WTC11 (cell line): Measurements from ENCODE around the gene INHA.

ENCODE experiments used
- ATF6 ChIP-seq: sonication (generic); formaldehyde crosslinking; IDR thresholded peaks from 2 replicates; pipeline ENCODE4 v1.8.1; 2023; ENCODE audit warnings: mild to moderate bottlenecking, missing genetic modification reagents
- CREB1 ChIP-seq: sonication (generic); formaldehyde crosslinking; IDR thresholded peaks from 2 replicates; pipeline ENCODE4 v1.8.0; 2023; ENCODE audit warnings: mild to moderate bottlenecking, missing genetic modification reagents
- CTCF ChIP-seq: fragments of 200-600 bp; IDR thresholded peaks from 2 replicates; pipeline ENCODE4 v1.8.0; 2022; ENCODE audit warnings: antibody characterized with exemption
- E2F1 ChIP-seq: sonication (generic); formaldehyde crosslinking; IDR thresholded peaks from 2 replicates; pipeline ENCODE4 v1.8.0; 2022; ENCODE audit warnings: mild to moderate bottlenecking, missing genetic modification reagents
- E2F4 ChIP-seq: sonication (generic); formaldehyde crosslinking; IDR thresholded peaks from 2 replicates; pipeline ENCODE4 v1.8.1; 2022; ENCODE audit warnings: low read depth, mild to moderate bottlenecking, moderate library complexity, missing genetic modification reagents, borderline replicate concordance
- ESRRA ChIP-seq: sonication (generic); formaldehyde crosslinking; IDR thresholded peaks from 2 replicates; pipeline ENCODE4 v1.8.1; 2022; ENCODE audit warnings: mild to moderate bottlenecking, missing genetic modification reagents, borderline replicate concordance
- JUN ChIP-seq: sonication (generic); formaldehyde crosslinking; IDR thresholded peaks from 2 replicates; pipeline ENCODE4 v1.8.0; 2023; ENCODE audit warnings: mild to moderate bottlenecking, missing genetic modification reagents
- NFE2L1 ChIP-seq: sonication (generic); formaldehyde crosslinking; IDR thresholded peaks from 2 replicates; pipeline ENCODE4 v1.8.1; 2023; ENCODE audit warnings: missing genetic modification reagents
- SP1 ChIP-seq: sonication (generic); formaldehyde crosslinking; conservative IDR thresholded peaks from 2 replicates; pipeline ENCODE4 v1.8.1; 2022; ENCODE audit warnings: missing genetic modification reagents
- TCF7 ChIP-seq: sonication (generic); formaldehyde crosslinking; IDR thresholded peaks from 2 replicates; pipeline ENCODE4 v1.8.0; 2022; ENCODE audit warnings: mild to moderate bottlenecking, low read depth, missing genetic modification reagents, moderate library complexity
- TEAD4 ChIP-seq: sonication (generic); formaldehyde crosslinking; IDR thresholded peaks from 2 replicates; pipeline ENCODE4 v1.8.0; 2022; ENCODE audit warnings: mild to moderate bottlenecking, missing genetic modification reagents
- USF2 ChIP-seq: sonication (generic); formaldehyde crosslinking; IDR thresholded peaks from 2 replicates; pipeline ENCODE4 v1.8.1; 2023; ENCODE audit warnings: mild to moderate bottlenecking, missing genetic modification reagents, moderate library complexity
- ZBTB21 ChIP-seq: sonication (generic); formaldehyde crosslinking; IDR thresholded peaks from 2 replicates; pipeline ENCODE4 v1.8.1; 2023; ENCODE audit warnings: mild to moderate bottlenecking, missing genetic modification reagents, borderline replicate concordance
- ZNF512 ChIP-seq: sonication (generic); formaldehyde crosslinking; IDR thresholded peaks from 2 replicates; pipeline ENCODE4 v1.8.1; 2022; ENCODE audit warnings: missing genetic modification reagents, borderline replicate concordance

GRCh38 chr2:219612577-219613286 lies 40.6 kb downstream of the INHA start:
- no peak for TF ChIP-seq CTCF
- TF ChIP-seq NFE2L1 (CRISPR knock-in tag): no peak
- no peak for TF ChIP-seq ZBTB21 (CRISPR knock-in tag)
- no peak for TF ChIP-seq CREB1 (CRISPR knock-in tag)
- TF ChIP-seq JUN: no peak
- TF ChIP-seq E2F4: no peak
- no peak for TF ChIP-seq TCF7 (CRISPR knock-in tag)
- TF ChIP-seq USF2 (CRISPR knock-in tag): no peak
- no peak for TF ChIP-seq E2F1 (CRISPR knock-in tag)
- no peak for TF ChIP-seq ZNF512 (CRISPR knock-in tag)
- no peak for TF ChIP-seq ESRRA (CRISPR knock-in tag)
- TF ChIP-seq ATF6: no peak
- TF ChIP-seq TEAD4 (CRISPR knock-in tag): no peak
- TF ChIP-seq SP1 (CRISPR knock-in tag): no peak
